ENCODE data around the gene ANKMY1.

The ANKMY1 gene

GRCh38 chr2:240597419-240598181 lies 39.8 kb upstream of the ANKMY1 start:
- Histone ChIP-seq H3K36me3 (ENCODE audit: insufficient read depth, insufficient read length, low read length) (peaks cover 81% of the 10 kb centered on the region), H3K27me3 (ENCODE audit: insufficient read depth, insufficient read length) (no peaks in the 10 kb centered on the region), H3K4me1 (ENCODE audit: insufficient read depth, insufficient read length) (peaks cover 6% of the 10 kb centered on the region), H3K4me3 (ENCODE audit: insufficient read length, low read depth) (no peak overlapping the region), H3K9me3 (ENCODE audit: insufficient read depth, low read length) (no peaks in the 10 kb centered on the region), H3K9ac (ENCODE audit: insufficient read length, low read depth) (no peak overlapping the region)
- TF ChIP-seq ZNF274 (IDR thresholded peaks at IDR 0.05; ENCODE audit: low read depth, low read length) (no peak), YY1 (IDR thresholded peaks at IDR 0.05; ENCODE audit: insufficient read depth, insufficient read length) (no peak), SUZ12 (IDR thresholded peaks at IDR 0.05; ENCODE audit: extremely low read depth, insufficient read depth, insufficient read length) (no peak)
- no peak for DNase-seq (ENCODE audit: low read depth, low spot score)

- no peak for DNase-seq (ENCODE audit: low read depth, low spot score)
- TF ChIP-seq YY1 (IDR thresholded peaks at IDR 0.05; ENCODE audit: insufficient read depth, insufficient read length), result no peak
- Histone ChIP-seq H3K9ac (ENCODE audit: insufficient read length, low read depth) (no peak overlapping the region), H3K4me3 (ENCODE audit: insufficient read length, low read depth) (no peak overlapping the region), H3K4me1 (ENCODE audit: insufficient read depth, insufficient read length) (peaks cover 6% of the 10 kb centered on the region), H3K36me3 (ENCODE audit: insufficient read depth, insufficient read length, low read length) (peaks cover 86% of the 10 kb centered on the region), H3K9me3 (ENCODE audit: insufficient read depth, low read length) (no peaks in the 10 kb centered on the region), H3K27me3 (ENCODE audit: insufficient read depth, insufficient read length) (no peaks in the 10 kb centered on the region)
Observed at GRCh38 chr2:240597054-240597418, 39.2 kb upstream of the ANKMY1 start.

GRCh38 chr2:240596491-240596931 lies 38.7 kb upstream of the ANKMY1 start:
- TF ChIP-seq YY1 (IDR thresholded peaks at IDR 0.05; ENCODE audit: insufficient read depth, insufficient read length) (no peak), SUZ12 (IDR thresholded peaks at IDR 0.05; ENCODE audit: extremely low read depth, insufficient read depth, insufficient read length) (no peak), ZNF274 (IDR thresholded peaks at IDR 0.05; ENCODE audit: low read depth, low read length) (no peak)
- Histone ChIP-seq H3K27me3 (ENCODE audit: insufficient read depth, insufficient read length) (no peaks in the 10 kb centered on the region), H3K36me3 (ENCODE audit: insufficient read depth, insufficient read length, low read length) (peaks cover 86% of the 10 kb centered on the region), H3K9ac (ENCODE audit: insufficient read length, low read depth) (no peak overlapping the region), H3K4me1 (ENCODE audit: insufficient read depth, insufficient read length) (peaks cover 6% of the 10 kb centered on the region), H3K9me3 (ENCODE audit: insufficient read depth, low read length) (no peaks in the 10 kb centered on the region), H3K4me3 (ENCODE audit: insufficient read length, low read depth) (no peak overlapping the region)
- no peak for DNase-seq (ENCODE audit: low read depth, low spot score)

GRCh38 chr2:240596080-240596460 lies 38.3 kb upstream of the ANKMY1 start:
- DNase-seq (ENCODE audit: low read depth, low spot score), result no peak
- Histone ChIP-seq H3K9me3 (ENCODE audit: insufficient read depth, low read length) (no peaks in the 10 kb centered on the region), H3K36me3 (ENCODE audit: insufficient read depth, insufficient read length, low read length) (peaks cover 87% of the 10 kb centered on the region), H3K9ac (ENCODE audit: insufficient read length, low read depth) (no peak overlapping the region), H3K4me1 (ENCODE audit: insufficient read depth, insufficient read length) (peaks cover 6% of the 10 kb centered on the region), H3K4me3 (ENCODE audit: insufficient read length, low read depth) (no peak overlapping the region), H3K27me3 (ENCODE audit: insufficient read depth, insufficient read length) (no peaks in the 10 kb centered on the region)
- no peak for TF ChIP-seq YY1 (IDR thresholded peaks at IDR 0.05; ENCODE audit: insufficient read depth, insufficient read length)
- TF ChIP-seq ZNF274 (IDR thresholded peaks at IDR 0.05; ENCODE audit: low read depth, low read length), result no peak
- TF ChIP-seq SUZ12 (IDR thresholded peaks at IDR 0.05; ENCODE audit: extremely low read depth, insufficient read depth, insufficient read length), result no peak

GRCh38 chr2:240595381-240596079 lies 37.7 kb upstream of the ANKMY1 start:
- no peaks in the 10 kb centered on the region for H3K9me3 ChIP-seq (ENCODE audit: insufficient read depth, low read length)
- no peak overlapping the region for H3K9ac ChIP-seq (ENCODE audit: insufficient read length, low read depth)
- peaks cover 6% of the 10 kb centered on the region for H3K4me1 ChIP-seq (ENCODE audit: insufficient read depth, insufficient read length)
- no peak for DNase-seq (ENCODE audit: low read depth, low spot score)
- peaks cover 89% of the 10 kb centered on the region for H3K36me3 ChIP-seq (ENCODE audit: insufficient read depth, insufficient read length, low read length)
- TF ChIP-seq YY1 (IDR thresholded peaks at IDR 0.05; ENCODE audit: insufficient read depth, insufficient read length), result no peak
- TF ChIP-seq SUZ12 (IDR thresholded peaks at IDR 0.05; ENCODE audit: extremely low read depth, insufficient read depth, insufficient read length), result no peak
- TF ChIP-seq ZNF274 (IDR thresholded peaks at IDR 0.05; ENCODE audit: low read depth, low read length), result no peak
- H3K27me3 ChIP-seq (ENCODE audit: insufficient read depth, insufficient read length), result no peaks in the 10 kb centered on the region
- no peak overlapping the region for H3K4me3 ChIP-seq (ENCODE audit: insufficient read length, low read depth)

- H3K36me3 ChIP-seq (ENCODE audit: insufficient read depth, insufficient read length, low read length), result peaks cover 89% of the 10 kb centered on the region
- peaks cover 6% of the 10 kb centered on the region for H3K4me1 ChIP-seq (ENCODE audit: insufficient read depth, insufficient read length)
- TF ChIP-seq YY1 (IDR thresholded peaks at IDR 0.05; ENCODE audit: insufficient read depth, insufficient read length), result no peak
- no peak for TF ChIP-seq SUZ12 (IDR thresholded peaks at IDR 0.05; ENCODE audit: extremely low read depth, insufficient read depth, insufficient read length)
- TF ChIP-seq ZNF274 (IDR thresholded peaks at IDR 0.05; ENCODE audit: low read depth, low read length), result no peak
- no peak overlapping the region for H3K4me3 ChIP-seq (ENCODE audit: insufficient read length, low read depth)
- no peaks in the 10 kb centered on the region for H3K9me3 ChIP-seq (ENCODE audit: insufficient read depth, low read length)
- H3K27me3 ChIP-seq (ENCODE audit: insufficient read depth, insufficient read length), result no peaks in the 10 kb centered on the region
- H3K9ac ChIP-seq (ENCODE audit: insufficient read length, low read depth), result peak overlapping the region; percentile 42
- no peak for DNase-seq (ENCODE audit: low read depth, low spot score)
Observed at GRCh38 chr2:240594511-240595380, 37.0 kb upstream of the ANKMY1 start.

Data from NT2/D1 (cell line).